Chondrocyte (in vitro differentiated cells): ENCODE measurements around the gene TMEM243. TPM values are rescaled to one million over a fixed set of nuclear protein-coding genes. Genes with fewer than 3 reads are reported as not detected.

Experiments used
- DNase-seq: peaks from one replicate; pipeline ENCODE4 v3.0.0; 2021; ENCODE audit warnings: mixed read lengths, low spot score
- H3K27ac Mint-ChIP-seq: one replicate; pipeline ENCODE4 v1.8.0; 2021; ENCODE audit warnings: mild to moderate bottlenecking, moderate library complexity, mixed read lengths; ENCODE audit not compliant: unreplicated experiment
- H3K27me3 Mint-ChIP-seq: 2 replicates; pipeline ENCODE4 v1.8.0; 2021; ENCODE audit warnings: low read depth, mixed read lengths
- H3K36me3 Mint-ChIP-seq: 2 replicates; pipeline ENCODE4 v1.8.0; 2021; ENCODE audit warnings: low read depth, mixed read lengths
- H3K4me1 Mint-ChIP-seq: 2 replicates; pipeline ENCODE4 v1.8.0; 2021; ENCODE audit warnings: low read depth, mild to moderate bottlenecking, mixed read lengths
- H3K4me3 Mint-ChIP-seq: one replicate; pipeline ENCODE4 v1.8.0; 2021; ENCODE audit warnings: mild to moderate bottlenecking, moderate library complexity, mixed read lengths; ENCODE audit not compliant: unreplicated experiment
- H3K9me3 Mint-ChIP-seq: 2 replicates; pipeline ENCODE4 v1.8.0; 2021; ENCODE audit warnings: low read depth, mixed read lengths
- CTCF ChIP-seq: fragments of 200-600 bp; sonication (generic); IDR thresholded peaks from 2 replicates; pipeline ENCODE4 v1.5.0; 2021; ENCODE audit warnings: antibody characterized with exemption, mild to moderate bottlenecking, moderate library complexity
- total RNA-seq: library from RNA; stranded (reverse); gene quantifications from 3 replicates; pipeline ENCODE4 v1.2.1, GENCODE V29; 2021

The TMEM243 gene
- total RNA-seq, 1 donor from 2014 or later, result 22.5 TPM

- H3K27ac Mint-ChIP-seq, result no peak overlapping the region
- no peaks in the 10 kb centered on the region for H3K27me3 Mint-ChIP-seq
- DNase-seq, result no peak
- no peaks in the 10 kb centered on the region for H3K4me1 Mint-ChIP-seq
- TF ChIP-seq CTCF, result no peak
- no peak overlapping the region for H3K4me3 Mint-ChIP-seq
- peaks cover 40% of the 10 kb centered on the region for H3K36me3 Mint-ChIP-seq
- no peaks in the 10 kb centered on the region for H3K9me3 Mint-ChIP-seq
Observed at GRCh38 chr7:87192784-87193487, 26.6 kb downstream of the TMEM243 start.

DNA sequence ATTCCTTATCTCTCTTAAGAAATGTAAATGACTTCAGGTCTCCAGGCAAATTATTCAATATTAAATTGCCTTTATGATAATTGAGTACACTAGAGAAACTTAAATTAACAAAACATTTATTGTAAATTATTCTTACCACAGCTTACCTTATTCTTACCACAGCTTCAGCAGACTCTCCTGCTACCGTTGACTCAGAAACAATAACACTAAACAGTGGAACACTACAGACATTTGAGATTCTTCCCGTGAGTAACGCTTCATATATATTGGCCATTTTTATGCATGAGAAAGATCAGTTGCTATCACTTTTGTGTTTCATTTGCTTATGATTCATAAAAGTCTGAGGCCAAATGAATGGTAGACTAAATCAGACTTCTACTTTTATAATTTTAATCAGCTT lies 28.7 kb downstream of the TMEM243 start:
- Mint-ChIP-seq H3K27ac (no peak overlapping the region), H3K4me1 (no peaks in the 10 kb centered on the region), H3K36me3 (peaks cover 41% of the 10 kb centered on the region), H3K27me3 (no peaks in the 10 kb centered on the region), H3K9me3 (no peaks in the 10 kb centered on the region), H3K4me3 (no peak overlapping the region)
- TF ChIP-seq CTCF, result no peak
- DNase-seq, result no peak

GRCh38 chr7:87188930-87189329 lies 30.6 kb downstream of the TMEM243 start:
- no peak overlapping the region for H3K4me3 Mint-ChIP-seq
- H3K9me3 Mint-ChIP-seq, result no peaks in the 10 kb centered on the region
- DNase-seq, result no peak
- H3K4me1 Mint-ChIP-seq, result no peaks in the 10 kb centered on the region
- H3K27ac Mint-ChIP-seq, result no peak overlapping the region
- no peak for TF ChIP-seq CTCF
- H3K27me3 Mint-ChIP-seq, result no peaks in the 10 kb centered on the region
- peaks cover 38% of the 10 kb centered on the region for H3K36me3 Mint-ChIP-seq

GRCh38 chr7:87187120-87187519 lies 32.4 kb downstream of the TMEM243 start:
- H3K36me3 Mint-ChIP-seq, result peaks cover 39% of the 10 kb centered on the region
- no peaks in the 10 kb centered on the region for H3K27me3 Mint-ChIP-seq
- no peak for DNase-seq
- H3K4me1 Mint-ChIP-seq, result no peaks in the 10 kb centered on the region
- no peak overlapping the region for H3K27ac Mint-ChIP-seq
- no peak overlapping the region for H3K4me3 Mint-ChIP-seq
- no peak for TF ChIP-seq CTCF
- H3K9me3 Mint-ChIP-seq, result no peaks in the 10 kb centered on the region

DNA sequence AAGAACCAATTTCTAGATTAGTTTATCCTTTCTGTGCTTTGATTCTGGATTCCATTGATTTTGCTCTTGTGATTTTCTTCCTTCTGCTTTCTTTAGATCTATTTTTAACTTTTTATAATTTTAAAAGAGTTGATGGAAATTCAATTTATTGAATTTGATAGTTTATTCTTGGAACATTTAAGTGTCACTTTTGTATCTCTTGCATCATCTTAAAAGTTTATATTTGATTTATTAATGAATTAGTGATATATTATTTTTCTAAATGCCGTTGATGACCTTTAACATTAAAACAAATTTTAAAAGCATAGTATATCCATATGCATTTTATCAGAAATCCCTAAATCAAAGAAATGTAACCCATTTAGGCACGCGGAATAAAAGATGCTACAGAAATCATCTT lies 40.4 kb downstream of the TMEM243 start:
- no peak for TF ChIP-seq CTCF
- Mint-ChIP-seq H3K27ac (no peak overlapping the region), H3K4me3 (no peak overlapping the region), H3K4me1 (peaks cover 5% of the 10 kb centered on the region), H3K9me3 (no peaks in the 10 kb centered on the region), H3K27me3 (no peaks in the 10 kb centered on the region), H3K36me3 (peaks cover 35% of the 10 kb centered on the region)
- no peak for DNase-seq
